Measurements from ENCODE around the gene KANSL1.

GRCh38 chr17:46208997-46209396 lies 15.8 kb upstream of the KANSL1 start:
- TF ChIP-seq CTCF (IDR thresholded peaks at IDR 0.05), result no peak
- TF ChIP-seq POLR2A (IDR thresholded peaks at IDR 0.05), result no peak
- TF ChIP-seq POLR2AphosphoS5 (IDR thresholded peaks at IDR 0.05; ENCODE audit: insufficient read depth in 1 of 2, low read depth in 1 of 2), result no peak

All from vagina (tissue), 2 donors.